EL (cell line): ENCODE measurements around the gene ZNF423.

Source experiments
- DNase-seq: peaks from one replicate; pipeline ENCODE4 v3.0.0-alpha.2; 2016

ZNF423 gene

DNA sequence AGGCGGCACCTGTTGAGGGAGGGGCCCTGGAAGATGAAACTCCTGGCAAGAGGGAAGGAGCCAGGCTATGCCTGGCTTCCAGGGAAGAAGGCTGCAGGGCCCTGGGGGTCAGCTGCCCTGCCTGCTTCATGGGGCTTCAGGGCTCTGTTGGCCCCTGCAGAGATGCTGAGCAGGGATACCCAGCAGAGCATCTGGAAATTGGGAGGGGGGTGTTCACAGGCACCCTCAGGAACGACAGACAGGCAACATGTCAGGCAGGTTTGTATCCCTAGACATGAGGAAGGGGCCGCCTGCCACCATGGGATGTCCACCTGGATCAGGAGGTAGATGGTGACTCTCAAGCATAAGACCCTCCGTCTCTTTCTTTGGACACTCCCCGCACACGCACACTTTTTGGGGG lies 13.8 kb upstream of the ZNF423 start:
- no peak for DNase-seq

DNA sequence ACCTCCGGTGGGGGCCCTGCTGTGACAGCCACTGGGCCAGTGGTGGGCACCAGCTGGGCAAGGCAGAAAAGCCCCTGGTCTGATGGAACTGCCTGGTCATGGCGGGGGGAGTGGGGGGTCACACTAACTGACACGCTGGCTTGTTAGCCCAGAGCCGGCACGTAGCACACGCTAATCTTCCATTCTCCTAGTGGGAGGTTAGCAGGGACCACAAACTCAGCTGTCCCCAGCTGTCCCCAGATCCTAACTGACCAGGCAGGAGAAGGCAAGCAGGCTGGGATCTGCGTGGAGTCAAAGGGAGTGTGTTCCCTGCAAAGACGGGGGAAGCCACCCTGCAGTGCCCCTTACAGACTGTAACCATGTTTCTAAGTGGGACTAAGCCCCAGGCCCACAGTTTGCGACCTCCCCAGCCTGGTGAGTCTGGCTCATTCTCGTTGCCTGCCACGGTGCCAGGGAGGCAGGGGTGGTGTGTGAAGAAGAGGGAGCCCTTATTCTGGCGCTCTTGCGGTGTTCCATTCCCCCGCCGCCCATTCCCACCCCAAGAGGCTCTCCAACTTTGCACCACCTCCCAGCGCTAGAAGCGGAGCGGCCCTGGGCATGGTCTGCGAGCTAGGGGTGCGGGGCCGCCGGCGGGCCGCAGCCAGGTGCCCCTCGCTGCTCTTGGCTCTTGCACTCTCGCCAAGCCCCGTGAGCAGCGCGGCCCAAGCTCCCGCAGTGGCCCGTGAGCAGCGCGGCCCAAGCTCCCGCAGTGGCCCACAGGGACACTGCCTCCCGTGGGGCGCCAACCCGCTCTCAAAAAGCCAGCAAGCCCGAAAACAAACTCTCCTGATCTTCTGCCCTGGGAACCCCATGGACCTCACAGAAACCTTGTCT lies 12.1 kb upstream of the ZNF423 start:
- DNase-seq: no peak

GRCh38 chr16:49867234-49867633 lies 11.3 kb upstream of the ZNF423 start:
- no peak for DNase-seq

DNA sequence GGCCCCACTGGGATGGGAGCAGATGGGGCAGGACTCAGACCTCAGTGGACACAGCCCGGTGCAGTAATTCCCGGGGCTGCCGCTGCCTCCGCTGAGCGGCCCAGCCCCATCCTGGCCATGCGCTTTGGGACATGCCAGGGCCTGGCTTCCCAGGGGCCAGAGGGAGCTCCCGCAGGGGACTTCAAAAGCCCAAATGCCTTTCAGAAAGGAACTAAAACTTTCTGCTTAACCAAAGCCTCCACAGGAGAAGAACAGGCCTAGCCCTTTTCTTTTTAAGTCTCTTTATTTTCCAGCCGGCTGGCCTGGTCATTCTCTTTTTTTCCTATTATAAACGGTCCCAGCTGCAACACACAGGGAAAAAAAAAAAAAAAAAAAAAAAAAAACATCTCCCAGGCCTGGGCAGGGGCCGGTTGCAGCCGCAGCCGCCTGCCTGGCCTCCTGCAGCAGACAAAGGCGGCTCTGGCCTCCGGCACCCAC lies 10.7 kb upstream of the ZNF423 start:
- no peak for DNase-seq

GRCh38 chr16:49862694-49863093 lies 6.8 kb upstream of the ZNF423 start:
- no peak for DNase-seq

DNA sequence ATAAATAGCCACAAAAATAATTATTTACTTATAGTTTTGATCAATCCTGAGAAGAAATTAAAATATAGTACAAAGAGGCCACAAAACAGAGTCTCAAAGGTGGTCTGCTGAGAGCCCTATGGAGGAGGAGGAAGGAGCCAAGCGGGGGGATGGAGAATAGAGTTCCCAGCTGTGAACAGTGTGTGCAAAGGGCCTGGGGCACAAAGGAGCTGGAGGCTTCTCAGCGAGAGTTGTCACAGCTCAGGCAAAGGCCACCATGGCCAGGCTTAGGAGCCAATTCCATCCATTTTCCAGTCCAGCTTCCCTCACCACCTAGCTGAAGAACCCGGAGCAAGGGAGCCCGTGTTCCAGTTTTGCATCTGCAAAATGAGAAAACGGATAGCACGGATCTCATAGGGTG lies 5.4 kb upstream of the ZNF423 start:
- DNase-seq: no peak

DNA sequence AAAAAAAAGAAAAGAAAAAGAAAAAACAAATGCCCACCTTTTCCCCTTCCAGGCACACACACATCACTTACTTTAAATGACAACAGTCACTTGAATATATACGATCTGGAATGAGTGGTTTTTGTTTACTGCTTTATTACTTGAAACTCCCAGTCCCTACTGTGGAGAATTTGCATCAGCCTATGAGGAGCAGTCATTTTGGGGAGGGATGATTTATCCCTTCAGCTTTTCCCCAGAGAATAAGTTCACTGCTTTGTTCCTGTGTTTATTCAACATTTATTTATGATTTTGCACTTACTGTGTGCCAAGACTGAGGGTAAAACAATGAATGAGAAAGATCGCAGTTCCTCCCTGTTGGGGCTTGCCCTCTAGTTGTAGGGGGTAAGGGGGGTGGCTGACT lies 4.7 kb upstream of the ZNF423 start:
- no peak for DNase-seq

GRCh38 chr16:49859125-49859811 lies 3.4 kb upstream of the ZNF423 start:
- DNase-seq: peak; percentile 25

DNA sequence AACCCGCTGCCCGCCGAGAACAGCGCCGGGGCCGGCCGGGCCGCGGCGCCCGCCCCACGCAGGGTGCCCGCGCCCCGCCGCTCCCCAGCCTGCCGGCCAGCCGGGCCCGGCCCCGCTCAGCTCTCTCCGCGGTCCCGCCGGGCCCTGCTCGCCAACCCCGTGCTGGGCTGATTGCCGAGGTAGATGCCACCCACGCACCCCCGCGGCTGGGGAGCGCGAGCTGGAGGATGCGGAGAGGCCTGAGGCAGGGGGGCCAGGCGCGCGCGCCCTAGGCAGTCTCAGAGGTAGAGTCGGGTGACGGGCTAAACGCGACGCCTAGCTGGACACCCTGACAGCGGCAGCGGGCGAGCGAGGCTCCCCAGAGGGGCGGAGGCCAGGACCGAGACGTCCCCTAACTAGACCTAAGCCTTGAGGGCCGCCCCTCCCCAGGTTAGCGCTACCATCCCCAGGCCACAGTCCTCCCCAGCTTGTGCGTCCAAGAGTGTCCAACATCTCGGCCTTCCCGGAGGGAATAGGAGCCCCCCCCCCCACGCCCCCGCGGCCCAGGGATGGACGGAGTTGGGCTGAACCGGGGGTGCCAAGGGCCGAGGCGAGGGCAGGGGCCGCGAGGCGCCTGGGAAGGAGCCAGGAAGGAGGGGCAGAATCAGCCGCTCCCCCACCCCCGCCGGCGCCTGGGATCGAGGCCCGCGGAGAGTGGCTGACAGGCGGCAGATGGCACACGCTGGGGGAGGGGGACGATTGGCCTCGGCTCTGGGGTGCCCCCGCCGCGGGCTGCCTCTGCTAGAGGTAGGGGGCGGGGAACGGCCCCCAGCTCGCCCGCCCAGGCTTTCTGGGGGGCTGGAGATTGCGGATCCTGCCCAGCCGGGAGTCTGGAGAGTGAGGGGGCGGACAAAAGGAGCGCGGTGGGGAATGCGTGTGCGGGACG lies 2.5 kb upstream of the ZNF423 start:
- peak; percentile 27 for DNase-seq

DNA sequence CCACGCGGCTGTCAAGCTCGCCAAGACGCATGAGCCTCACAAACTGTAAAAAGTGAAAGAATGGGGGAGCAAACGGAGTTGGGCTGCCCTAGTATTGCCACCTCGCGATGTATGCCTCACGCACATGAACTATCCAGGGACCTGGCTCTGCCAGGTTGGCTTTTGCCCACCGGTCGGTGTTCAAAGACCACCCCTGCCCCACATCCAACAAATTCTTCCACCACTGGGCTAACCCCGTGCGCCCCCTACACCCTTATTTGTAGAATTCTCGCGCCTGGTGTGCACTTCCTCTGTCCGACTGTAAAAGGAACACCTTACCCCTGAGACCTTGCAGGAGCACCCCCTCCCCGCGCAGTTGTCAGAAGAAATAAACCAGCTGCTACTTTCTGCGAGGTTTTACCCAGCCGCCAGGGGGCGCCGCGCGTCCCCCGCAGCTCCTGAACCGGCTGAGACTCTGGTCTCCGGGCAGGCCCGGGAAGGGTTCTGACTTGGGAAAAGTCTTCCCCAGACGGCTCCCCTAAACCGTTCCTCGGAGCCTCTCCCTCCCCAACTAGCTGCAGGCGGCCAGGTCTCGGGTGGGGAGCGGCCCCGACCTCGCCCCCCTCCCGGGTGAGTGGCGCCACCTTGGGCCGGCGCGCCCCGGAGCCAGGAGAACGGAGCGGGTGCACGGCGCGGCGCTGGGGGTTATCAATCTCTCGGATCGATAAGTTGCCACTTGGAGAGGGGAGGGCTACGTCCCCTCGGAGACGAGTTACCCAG lies 1.7 kb upstream of the ZNF423 start:
- DNase-seq: peak; percentile 46

DNA sequence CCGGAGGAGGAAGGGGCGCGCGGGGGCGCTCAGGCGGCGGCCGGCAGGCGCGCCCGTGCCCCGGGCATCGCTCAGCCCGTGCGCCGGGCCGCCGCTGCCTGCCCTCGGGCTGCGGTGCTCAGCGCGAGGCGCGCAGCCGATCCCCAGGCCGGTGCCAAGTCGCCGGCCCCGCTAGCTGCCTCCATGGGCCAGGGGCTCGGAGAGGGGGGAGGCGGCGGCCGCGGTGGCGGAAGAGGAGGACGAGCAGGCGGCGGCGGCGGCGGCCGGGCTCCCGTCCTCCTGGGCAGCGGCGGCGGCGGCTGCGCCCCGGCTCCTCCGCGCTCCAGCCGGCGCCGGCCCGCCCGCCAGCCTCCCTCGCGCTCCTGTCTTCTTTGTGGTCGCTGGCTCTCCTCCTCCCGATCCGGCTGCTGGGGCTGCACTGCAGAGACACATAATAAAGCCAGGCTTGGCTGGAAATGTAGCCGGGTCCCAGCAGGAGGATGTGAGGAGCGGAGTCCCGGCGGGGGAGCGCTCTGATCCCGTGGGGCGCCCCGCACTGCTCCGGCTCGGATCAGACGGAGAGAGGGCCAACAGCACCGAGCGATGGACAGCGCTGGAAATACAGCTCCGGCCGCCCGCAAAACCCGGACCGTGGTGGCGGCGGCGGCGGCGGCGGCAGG lies 889 bp upstream of the ZNF423 start:
- peak; percentile 71 for DNase-seq

DNA sequence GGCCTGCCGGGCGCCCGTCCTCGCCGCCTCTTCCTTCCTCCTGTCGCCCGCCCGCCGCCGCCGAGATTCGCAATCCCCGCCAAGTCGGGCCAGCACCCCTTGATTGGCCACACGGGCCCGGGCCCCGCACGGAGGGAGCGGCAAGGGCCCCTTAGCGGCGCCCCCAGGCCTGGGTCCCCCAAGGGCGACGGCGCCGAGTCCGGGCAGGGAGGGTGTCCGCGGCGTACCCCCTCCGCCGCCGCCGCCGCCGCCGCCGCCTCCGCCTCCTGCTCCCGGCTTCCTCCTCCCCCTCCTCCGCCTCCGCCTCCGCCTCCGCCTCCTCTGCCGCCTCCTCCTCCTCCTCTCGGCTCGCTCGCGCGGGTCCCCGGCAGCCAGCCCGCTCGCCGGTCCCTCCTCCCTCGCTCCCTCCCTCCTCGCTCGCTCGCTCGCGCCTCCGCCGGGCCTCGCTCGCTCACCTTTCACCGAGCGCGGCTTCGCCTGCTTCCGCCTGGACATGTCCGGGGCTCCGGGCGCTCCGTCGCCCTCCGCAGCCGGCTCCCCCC lies 561 bp downstream of the ZNF423 start:
- DNase-seq: peak; percentile 65

DNA sequence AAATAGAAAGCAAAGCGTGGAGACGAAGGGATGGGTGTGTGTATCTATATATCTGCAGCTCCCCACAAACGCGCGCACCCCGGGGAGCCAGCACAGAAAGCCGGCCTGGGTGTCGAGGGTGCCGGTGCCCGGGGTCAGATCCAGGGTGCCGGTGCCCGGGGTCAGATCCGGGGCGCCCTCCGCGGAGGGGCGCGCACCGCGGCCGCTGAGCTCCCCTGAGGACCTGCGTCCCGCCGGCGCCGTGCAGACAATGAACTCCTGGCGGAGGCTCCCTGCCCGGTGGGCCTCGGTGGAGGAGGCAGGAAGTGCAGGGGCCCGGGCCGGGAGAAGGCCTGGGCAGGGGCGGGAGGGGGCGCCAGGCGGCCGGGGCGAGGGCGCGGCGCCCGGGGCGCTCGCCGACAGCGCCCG lies 1.1 kb downstream of the ZNF423 start:
- no peak for DNase-seq

DNA sequence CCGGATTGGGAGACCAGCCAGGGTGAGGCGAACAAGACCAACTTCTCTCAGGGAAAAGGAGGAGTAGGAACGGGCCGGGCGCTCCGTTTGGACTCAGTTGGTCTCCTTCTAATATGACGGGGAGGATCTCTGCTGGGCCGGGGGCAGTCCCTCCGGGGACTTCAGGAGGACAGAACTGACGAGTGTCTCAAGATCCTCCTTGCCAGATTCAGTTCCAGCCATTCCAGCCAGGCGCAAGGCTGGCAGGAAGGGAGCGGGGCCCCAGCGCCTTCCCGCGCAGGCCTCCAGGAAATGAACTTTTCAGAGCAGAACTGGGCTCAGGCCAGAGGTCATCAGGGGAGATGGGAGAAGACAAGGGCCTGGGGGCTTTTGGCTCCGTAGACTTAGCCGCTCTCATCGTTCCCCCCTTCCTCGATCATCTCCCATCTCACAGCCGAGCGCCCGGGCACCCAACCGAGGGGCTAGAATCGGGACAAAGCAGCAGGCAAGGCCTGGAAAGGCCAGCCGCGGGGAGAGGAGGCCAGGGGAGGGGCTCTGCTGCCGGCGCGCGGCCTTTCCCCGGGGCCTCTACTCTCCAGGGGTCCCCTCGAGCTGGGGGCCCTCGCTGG lies 1.6 kb downstream of the ZNF423 start:
- no peak for DNase-seq

DNA sequence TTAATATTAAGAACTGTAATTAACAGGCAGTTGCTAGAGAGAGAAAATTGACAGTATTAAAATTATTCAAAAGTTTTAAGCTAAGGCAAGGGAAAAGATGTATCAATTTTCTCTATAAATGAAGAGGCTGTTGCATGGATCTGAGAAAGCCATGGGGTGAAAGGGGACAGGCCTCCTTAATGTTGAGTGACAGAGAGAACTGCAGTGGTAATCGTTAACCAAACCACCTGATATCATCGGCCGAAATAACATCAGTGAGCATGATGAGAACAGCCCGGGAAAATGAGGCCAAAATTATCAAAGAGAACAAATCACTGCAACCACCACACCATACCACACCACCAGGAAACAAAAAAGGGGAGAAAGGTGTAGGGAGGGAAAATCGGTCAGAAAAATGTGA lies 3.6 kb downstream of the ZNF423 start:
- DNase-seq: no peak

- DNase-seq: no peak
Observed at GRCh38 chr16:49851468-49851787, 4.5 kb downstream of the ZNF423 start.

DNA sequence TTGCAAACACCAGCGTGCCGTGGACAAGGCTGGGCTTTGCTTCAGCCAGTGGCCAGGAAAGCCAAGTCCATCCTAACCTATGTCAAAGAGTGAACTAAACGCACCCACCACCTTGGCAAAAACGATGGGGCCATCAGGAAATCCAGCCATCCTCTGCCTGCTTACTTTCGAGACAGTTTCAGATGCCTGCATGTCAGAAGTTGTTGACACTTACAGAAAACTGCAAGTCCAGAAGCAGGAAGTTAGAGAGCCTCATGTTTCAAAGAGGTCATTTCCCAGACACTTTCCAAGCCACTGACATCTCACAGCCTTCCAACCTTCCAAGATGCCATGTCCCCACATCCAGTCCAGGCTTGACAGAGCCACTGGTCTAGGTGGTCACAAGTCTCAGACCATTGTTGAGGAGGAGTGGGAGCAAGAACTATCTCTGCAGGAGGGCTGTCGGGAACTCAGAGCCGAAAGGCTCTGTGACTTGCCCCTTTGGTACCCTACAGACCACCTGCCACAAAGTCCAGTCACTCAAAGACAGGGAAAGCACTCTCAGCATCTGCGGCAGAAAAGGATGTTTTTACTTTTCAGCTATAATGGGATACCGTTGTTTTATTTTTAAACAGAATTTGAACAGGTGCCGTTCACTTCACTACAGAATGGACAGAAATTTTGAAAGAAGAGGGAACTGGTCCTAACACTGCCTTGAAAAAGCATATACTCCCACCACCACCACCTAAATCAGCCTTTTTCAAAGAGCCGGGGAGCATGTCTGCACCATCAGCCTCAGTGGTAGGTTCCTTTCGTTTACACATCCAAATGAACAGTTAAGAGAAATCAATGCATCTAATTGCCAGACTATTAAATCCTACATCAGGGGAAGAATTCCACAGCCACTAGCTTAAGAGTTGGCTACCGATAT lies 5.1 kb downstream of the ZNF423 start:
- DNase-seq: no peak

DNA sequence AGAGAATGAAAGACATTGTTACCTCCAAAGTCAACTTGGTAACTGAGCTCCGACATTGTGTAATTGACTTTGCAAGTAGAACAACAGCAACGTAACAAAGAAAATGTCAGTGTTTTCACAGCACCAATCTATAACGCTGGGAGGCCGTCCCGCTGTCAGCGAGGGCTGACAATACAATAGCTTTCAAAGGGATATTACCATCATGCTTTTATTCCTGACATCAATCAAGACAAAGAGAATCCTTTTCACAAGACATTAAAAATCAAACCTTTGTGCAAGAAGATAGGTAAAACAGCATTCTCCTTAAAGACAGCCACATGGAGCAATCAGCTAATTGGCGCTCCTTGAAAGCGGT lies 6.2 kb downstream of the ZNF423 start:
- DNase-seq: no peak

DNA sequence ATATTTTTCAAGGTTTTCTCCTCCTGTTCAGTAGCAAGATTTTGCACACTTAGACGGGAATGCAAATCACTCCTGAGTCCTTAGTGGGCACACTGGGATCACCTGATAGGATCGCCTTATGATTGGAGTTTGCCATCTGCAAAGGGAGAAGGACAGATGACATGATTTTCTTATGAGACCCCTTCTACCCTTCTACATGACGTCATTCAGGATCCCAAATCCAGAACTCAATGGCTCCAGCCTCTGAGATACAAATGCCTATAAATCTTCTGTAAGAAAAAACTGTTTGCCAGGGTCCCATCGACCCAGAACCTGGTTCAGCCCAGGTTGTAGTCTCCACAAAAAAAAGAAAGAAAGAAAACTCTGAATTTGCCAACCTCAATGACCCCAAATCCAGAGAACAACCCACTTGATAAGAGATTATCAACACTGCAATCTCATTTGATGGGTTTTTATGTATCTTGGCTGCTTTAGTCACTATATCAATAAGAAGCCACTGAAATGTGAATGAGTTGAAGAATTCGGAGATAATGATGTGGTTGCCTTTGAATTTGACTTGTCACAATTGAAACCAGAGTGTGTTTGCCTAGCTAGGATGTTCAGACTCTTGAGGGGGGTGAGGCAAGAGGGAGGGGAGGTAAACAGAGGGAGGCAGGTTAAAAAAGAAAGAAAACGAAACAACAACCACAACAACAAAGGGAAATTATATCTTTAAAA lies 6.7 kb downstream of the ZNF423 start:
- no peak for DNase-seq

GRCh38 chr16:49848530-49848929 lies 7.4 kb downstream of the ZNF423 start:
- no peak for DNase-seq
